ENCODE measurements around the gene SYPL1. TPM values are rescaled to one million over a fixed set of nuclear protein-coding genes. Genes with fewer than 3 reads are reported as not detected.
A peak's percentile ranks its signal among the peaks of the same experiment; 100 is the strongest.

The SYPL1 gene
- total RNA-seq, 4 donors from 2014 or later, result 83.6 to 135 (median 90.8) TPM

DNA sequence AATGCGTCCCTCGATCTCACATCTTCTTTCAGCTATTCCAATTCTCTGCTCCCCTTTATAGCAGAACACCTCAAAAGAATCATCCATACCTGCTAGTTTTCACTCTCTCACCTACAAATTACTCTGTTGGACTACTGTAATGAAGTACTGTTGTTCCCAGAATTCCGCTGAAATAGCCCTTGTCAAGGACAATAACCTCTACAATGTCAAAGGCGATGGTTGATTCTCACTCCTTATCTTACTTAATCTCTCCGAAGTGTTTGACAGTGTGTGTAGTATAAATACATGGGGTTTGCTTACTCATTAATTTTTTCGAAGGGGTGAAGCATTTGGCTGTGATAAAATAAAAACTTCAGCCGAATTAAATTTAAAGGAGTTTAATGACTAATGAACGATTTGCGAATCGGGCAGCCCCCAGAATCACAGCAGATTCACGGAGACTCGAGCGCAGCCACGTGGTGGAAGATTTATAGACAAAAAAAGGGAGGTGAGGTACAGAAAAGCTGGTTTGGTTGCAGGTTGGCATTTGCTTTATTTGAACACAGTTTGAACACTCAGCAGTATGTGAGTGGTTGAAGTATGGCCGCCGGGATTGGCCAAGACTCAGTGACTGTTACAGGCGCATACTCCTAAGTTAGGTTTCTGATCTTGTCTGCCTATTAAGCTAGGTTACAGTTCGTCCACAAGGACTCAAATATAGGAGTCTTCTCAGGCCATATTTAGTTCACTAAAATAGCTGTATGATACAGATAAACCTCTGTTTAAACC lies 29.8 kb downstream of the SYPL1 start:
- Histone ChIP-seq H3K36me3 (no peaks in the 10 kb centered on the region), H3K27ac (replicated peaks in 1 of 4) (no peak overlapping the region), H3K9me3 (no peaks in the 10 kb centered on the region), H3K4me1 (peaks cover 0 to 15% (median 9%) of the 10 kb centered on the region in 4 donors), H3K27me3 (no peaks in the 10 kb centered on the region), H3K4me3 (no peak overlapping the region)
- intact Hi-C loops (cut with DNase I), result no loop called here
- TF ChIP-seq EP300 (IDR thresholded peaks at IDR 0.05), result no peak
- TF ChIP-seq POLR2AphosphoS5 (IDR thresholded peaks at IDR 0.05), result no peak
- TF ChIP-seq, protein P1, sequence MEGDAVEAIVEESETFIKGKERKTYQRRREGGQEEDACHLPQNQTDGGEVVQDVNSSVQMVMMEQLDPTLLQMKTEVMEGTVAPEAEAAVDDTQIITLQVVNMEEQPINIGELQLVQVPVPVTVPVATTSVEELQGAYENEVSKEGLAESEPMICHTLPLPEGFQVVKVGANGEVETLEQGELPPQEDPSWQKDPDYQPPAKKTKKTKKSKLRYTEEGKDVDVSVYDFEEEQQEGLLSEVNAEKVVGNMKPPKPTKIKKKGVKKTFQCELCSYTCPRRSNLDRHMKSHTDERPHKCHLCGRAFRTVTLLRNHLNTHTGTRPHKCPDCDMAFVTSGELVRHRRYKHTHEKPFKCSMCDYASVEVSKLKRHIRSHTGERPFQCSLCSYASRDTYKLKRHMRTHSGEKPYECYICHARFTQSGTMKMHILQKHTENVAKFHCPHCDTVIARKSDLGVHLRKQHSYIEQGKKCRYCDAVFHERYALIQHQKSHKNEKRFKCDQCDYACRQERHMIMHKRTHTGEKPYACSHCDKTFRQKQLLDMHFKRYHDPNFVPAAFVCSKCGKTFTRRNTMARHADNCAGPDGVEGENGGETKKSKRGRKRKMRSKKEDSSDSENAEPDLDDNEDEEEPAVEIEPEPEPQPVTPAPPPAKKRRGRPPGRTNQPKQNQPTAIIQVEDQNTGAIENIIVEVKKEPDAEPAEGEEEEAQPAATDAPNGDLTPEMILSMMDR (IDR thresholded peaks at IDR 0.05), result no peak
- TF ChIP-seq POLR2A (IDR thresholded peaks at IDR 0.05; ENCODE audit: low read depth), result no peak
- 54% methylated on average over 18 of the region's 18 CpGs for WGBS
- DNase-seq (ENCODE audit: extremely low spot score), result no peak

DNA sequence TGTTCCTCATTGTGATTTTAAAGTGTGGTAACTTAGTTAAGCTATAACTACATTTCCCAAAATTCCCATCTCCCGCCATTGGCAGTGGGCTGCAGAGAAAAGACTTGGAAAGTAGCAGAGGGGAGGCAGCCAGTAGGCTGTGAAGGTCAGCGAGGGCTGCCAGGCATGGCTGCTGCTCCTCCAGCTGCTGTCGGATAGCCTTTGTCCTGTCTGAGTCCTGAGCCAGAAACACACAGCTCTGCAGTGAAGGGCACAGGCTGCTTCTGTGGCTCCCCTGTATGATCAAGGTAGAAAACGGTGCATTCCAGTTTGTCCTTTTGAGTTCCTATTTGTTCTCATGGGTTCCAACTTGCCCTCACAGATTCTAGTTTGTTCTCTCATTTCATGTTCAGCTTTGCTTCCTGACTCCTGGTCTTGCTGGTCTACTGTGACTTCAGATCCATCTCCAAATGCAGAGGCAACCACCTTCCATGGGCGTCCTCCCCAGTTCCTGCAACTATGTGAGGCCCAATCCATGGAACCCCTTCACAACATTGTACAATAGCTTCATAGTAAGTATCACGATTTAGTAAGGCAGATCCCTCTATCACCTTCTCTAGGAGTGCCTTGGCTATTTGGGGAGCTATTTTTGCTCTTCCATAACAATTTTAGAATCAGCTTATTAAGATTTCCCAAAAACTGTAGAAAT lies 31.7 kb downstream of the SYPL1 start:
- intact Hi-C loops (cut with DNase I), result no loop called here
- no peak overlapping the region for H3K27ac ChIP-seq (replicated peaks in 1 of 4)
- DNase-seq (ENCODE audit: extremely low spot score), result no peak
- H3K27me3 ChIP-seq, result no peaks in the 10 kb centered on the region
- H3K4me1 ChIP-seq, result peaks cover 9 to 28% (median 16%) of the 10 kb centered on the region in 4 donors
- no peaks in the 10 kb centered on the region for H3K36me3 ChIP-seq
- 89% methylated on average over 6 of the region's 6 CpGs for WGBS
- no peaks in the 10 kb centered on the region for H3K9me3 ChIP-seq
- TF ChIP-seq, protein P1 (IDR thresholded peaks at IDR 0.05), result no peak
- no peak overlapping the region for H3K4me3 ChIP-seq

DNA sequence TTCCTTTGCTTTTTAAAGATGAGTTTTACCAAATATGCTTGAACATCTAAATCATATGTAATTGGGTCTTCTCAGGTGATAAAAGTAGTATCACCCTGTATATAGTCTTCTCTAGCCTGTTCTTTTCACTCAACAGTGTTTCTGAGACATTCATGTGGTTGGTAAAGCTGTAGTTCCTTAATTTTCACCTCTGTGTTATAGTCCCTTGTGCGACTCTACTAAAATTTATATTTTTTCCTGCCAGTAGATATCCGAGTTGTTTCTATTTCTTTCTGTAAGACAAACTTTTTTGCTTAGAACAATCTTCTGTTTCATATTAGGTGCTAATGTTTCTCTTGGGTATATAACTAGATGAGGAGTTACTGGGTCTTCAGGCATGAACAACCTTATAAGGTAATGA lies 35.6 kb downstream of the SYPL1 start:
- no peaks in the 10 kb centered on the region for H3K9me3 ChIP-seq
- H3K27ac ChIP-seq (replicated peaks in 1 of 4), result no peak overlapping the region
- no peaks in the 10 kb centered on the region for H3K27me3 ChIP-seq
- H3K4me3 ChIP-seq, result no peak overlapping the region
- H3K4me1 ChIP-seq, result peaks cover 24 to 57% (median 50%) of the 10 kb centered on the region in 4 donors
- TF ChIP-seq POLR2A (IDR thresholded peaks at IDR 0.05; ENCODE audit: low read depth) (no peak), EP300 (IDR thresholded peaks at IDR 0.05) (no peak), POLR2AphosphoS5 (IDR thresholded peaks at IDR 0.05) (no peak)
- TF ChIP-seq, protein P1 (IDR thresholded peaks at IDR 0.05), result no peak
- WGBS, result 87% methylated on average over 2 of the region's 2 CpGs
- H3K36me3 ChIP-seq, result no peaks in the 10 kb centered on the region
- no peak for DNase-seq (ENCODE audit: extremely low spot score)
- intact Hi-C loops (cut with DNase I), result no loop called here

DNA sequence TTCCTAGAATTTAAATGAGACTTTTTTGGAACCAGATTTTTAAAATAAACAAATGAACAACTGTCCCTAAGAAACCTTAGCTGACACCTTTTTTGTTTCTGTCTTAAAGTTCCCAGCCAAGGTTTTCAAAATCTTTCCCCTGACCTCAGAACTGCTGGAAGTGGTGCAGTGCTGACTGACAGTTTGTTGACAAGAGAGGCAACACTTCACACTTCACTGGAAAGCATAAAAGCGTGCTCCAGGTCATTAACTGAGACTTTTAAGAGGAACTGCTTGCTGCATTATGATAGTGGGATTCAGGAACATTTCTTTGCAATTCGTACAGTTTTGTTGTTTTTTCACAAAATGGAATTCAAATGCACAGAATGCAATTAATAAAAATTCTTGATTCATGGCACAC lies 36.2 kb downstream of the SYPL1 start:
- no peaks in the 10 kb centered on the region for H3K27me3 ChIP-seq
- peak overlapping the region in 1 of 4 donors; percentile 6 for H3K27ac ChIP-seq (replicated peaks in 1 of 4)
- no peak for DNase-seq (ENCODE audit: extremely low spot score)
- H3K9me3 ChIP-seq, result no peaks in the 10 kb centered on the region
- TF ChIP-seq POLR2AphosphoS5 (IDR thresholded peaks at IDR 0.05) (no peak), EP300 (IDR thresholded peaks at IDR 0.05) (no peak), POLR2A (IDR thresholded peaks at IDR 0.05; ENCODE audit: low read depth) (no peak)
- TF ChIP-seq, protein P1 (IDR thresholded peaks at IDR 0.05), result no peak
- intact Hi-C loops (cut with DNase I), result no loop called here
- H3K4me1 ChIP-seq, result peaks cover 30 to 63% (median 56%) of the 10 kb centered on the region in 4 donors
- no peaks in the 10 kb centered on the region for H3K36me3 ChIP-seq
- H3K4me3 ChIP-seq, result no peak overlapping the region
- WGBS, result 31% methylated on average over 2 of the region's 2 CpGs

Data from esophagus muscularis mucosa (tissue), 4 donors.